IPS-18a (cell line): ENCODE data around the gene LIN54.
"Not testable (repeated sequence)": the region's sequence is repeated elsewhere in the genome, so short reads cannot be mapped to it uniquely, and the experiment has no call there.

Source experiments
- H3K27ac ChIP-seq: one replicate; pipeline ENCODE4 v1.5.1; 2013; ENCODE audit warnings: low read length
- H3K27me3 ChIP-seq: one replicate; pipeline ENCODE4 v1.6.1; 2013; ENCODE audit warnings: mild to moderate bottlenecking, low read length; ENCODE audit not compliant: control insufficient read depth, insufficient read depth
- H3K36me3 ChIP-seq: one replicate; pipeline ENCODE4 v1.6.1; 2013; ENCODE audit warnings: low read depth, low read length; ENCODE audit not compliant: control insufficient read depth
- H3K4me1 ChIP-seq: one replicate; pipeline ENCODE4 v1.6.1; 2013; ENCODE audit warnings: low read depth, low read length; ENCODE audit not compliant: control insufficient read depth
- H3K4me3 ChIP-seq: one replicate; pipeline ENCODE4 v1.5.1; 2013; ENCODE audit warnings: low read length
- H3K9ac ChIP-seq: one replicate; pipeline ENCODE4 v1.6.1; 2013; ENCODE audit warnings: mild to moderate bottlenecking, low read length, moderate library complexity
- H3K9me3 ChIP-seq: one replicate; pipeline ENCODE4 v1.6.1; 2013; ENCODE audit warnings: low read depth, low read length; ENCODE audit not compliant: control insufficient read depth

Gene LIN54

DNA sequence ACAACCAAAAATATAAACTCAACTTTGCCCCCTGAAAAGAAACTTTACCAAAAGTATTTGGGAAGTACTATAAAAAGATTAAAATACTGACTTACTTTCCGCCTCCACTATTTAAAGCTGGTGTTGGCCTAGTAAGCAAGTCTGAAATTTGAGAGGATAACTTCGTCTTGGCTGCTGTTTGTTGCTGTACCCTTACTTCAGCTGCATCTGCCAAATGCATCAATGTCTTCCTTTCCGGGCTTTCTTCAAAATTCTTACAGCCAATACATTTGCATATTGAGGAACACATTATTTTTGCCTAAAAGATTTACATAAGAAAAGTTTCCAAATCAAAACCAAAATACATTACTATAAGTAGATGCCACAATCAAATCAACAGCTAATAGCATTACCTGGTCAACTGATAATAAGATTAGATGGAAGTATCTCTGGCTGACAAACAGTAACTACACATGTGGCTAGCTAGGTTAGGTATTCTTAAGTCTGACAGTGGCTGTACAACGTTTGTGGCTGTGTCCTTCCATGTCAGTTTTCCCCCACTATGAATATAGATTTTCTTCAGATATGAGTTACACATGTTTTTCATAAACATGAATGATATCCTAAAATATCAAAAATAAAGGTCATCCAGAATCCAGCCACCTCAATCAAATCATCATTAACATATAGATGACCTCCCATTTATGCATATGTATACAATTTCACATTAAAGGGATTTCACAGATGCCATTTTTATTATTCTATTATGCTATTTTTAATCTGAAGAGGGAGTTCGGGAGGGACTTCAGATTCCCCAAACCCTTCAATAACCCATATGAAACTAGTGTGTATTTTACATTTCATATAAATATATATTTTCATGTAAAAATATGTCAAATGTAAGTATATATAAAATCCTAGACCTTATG, 79.5 kb downstream of the LIN54 start:
- Histone ChIP-seq H3K4me3 (no peak overlapping the region), H3K9ac (no peak overlapping the region), H3K27ac (no peak overlapping the region), H3K36me3 (peaks cover 15% of the 10 kb centered on the region), H3K4me1 (no peaks in the 10 kb centered on the region), H3K9me3 (no peaks in the 10 kb centered on the region), H3K27me3 (no peaks in the 10 kb centered on the region)

DNA sequence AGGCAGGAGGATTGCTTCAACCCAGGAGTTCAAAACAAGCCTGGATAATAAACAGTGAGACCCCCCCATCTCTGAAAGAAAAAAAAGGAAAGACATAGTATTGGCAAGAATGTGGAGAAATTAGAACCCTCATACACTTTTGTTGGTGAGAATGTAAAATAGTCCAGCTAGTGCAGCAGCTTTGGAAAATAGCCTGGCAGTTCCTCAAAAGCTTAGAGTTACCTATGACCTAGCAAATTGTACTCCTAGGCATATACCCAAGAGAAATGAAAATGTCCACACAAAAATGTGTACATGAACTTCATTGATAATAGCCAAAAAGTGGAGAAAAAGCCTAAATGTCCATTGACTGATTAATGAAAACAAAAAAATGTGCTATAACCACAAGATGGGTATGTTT, 88.8 kb downstream of the LIN54 start:
- Histone ChIP-seq H3K9me3 (no peaks in the 10 kb centered on the region), H3K4me3 (no peak overlapping the region), H3K36me3 (peaks cover 12% of the 10 kb centered on the region), H3K4me1 (peaks cover 3% of the 10 kb centered on the region), H3K27me3 (no peaks in the 10 kb centered on the region), H3K9ac (no peak overlapping the region), H3K27ac (no peak overlapping the region)

DNA sequence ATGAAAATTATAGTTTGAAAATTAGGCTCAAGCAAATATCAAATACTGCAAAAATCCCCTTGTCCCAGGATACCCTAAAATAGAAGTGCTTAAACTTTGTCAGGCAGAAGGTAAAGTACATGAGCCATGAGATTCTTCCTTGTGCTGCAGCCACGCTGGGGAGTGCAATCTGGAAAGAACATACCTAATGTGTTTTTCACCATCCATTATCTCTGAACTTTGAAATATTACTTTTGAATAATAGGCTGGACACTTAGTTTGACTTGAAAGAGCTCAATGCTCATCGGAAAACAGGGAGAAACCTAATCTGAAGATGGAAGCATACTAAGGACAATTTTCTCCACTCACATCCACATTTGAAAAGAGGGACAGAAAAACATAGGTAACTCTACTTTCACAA, 91.2 kb downstream of the LIN54 start:
- Histone ChIP-seq H3K4me1 (no peaks in the 10 kb centered on the region), H3K9ac (no peak overlapping the region), H3K36me3 (peaks cover 14% of the 10 kb centered on the region), H3K27ac (no peak overlapping the region), H3K9me3 (no peaks in the 10 kb centered on the region), H3K27me3 (no peaks in the 10 kb centered on the region), H3K4me3 (no peak overlapping the region)

DNA sequence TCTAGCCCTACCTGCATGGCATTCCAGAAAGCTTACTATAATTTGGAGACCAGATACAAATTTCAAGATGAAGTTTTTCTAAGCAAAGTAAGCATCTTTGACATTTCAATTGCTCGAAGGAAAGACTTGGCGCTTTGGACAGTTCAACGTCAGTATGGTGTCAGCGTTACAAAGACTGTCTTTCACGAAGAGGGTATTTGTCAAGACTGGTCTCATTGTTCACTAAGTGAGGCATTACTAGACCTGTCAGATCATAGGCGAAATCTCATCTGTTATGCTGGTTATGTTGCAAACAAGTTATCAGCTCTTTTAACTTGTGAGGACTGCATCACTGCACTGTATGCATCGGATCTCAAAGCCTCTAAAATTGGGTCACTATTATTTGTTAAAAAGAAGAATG, 92.5 kb downstream of the LIN54 start:
- Histone ChIP-seq H3K9me3 (no peaks in the 10 kb centered on the region), H3K4me3 (no peak overlapping the region), H3K27me3 (no peaks in the 10 kb centered on the region), H3K36me3 (peaks cover 14% of the 10 kb centered on the region), H3K4me1 (no peaks in the 10 kb centered on the region), H3K27ac (no peak overlapping the region), H3K9ac (no peak overlapping the region)

DNA sequence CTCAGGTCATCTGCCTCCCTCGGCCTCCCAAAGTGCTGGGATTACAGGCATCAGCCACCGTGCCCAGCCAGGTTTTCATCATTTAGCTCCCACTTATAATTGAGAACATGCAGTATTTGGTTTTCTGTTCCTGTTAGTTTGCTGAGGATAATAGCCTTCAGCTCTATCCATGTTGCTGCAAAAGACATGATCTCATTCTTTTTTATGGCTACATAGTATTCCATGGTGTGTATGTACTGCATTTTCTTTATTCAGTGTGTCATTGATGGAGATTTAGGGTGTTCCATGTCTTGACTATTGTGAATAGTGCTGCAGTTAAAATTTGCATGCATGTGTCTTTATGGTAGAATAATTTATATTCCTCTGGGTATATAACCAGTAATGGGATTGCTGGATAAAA, 96.7 kb downstream of the LIN54 start:
- H3K9ac ChIP-seq, H3K4me3 ChIP-seq, H3K27ac ChIP-seq, H3K4me1 ChIP-seq, H3K9me3 ChIP-seq, H3K27me3 ChIP-seq: not testable (repeated sequence)
- peaks cover 29% of the 10 kb centered on the region for H3K36me3 ChIP-seq

DNA sequence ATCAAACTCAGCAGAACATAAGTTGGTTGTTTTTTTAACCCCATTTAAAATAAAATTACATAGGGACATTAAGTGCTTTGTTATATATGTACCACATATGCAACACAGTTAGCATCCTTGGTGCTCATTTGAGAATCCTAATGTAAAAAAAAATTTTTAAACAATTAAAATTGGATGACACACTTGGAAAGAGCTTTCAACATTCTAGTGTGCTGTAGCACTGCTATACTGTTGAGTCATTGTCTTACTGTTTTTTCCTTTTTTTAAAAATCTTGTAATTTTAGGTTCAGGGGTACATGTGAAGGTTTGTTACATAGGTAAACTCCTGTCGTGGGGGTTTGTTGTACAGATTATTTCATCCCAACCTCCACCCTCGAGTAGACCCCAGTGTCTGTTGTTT, 97.3 kb downstream of the LIN54 start:
- Histone ChIP-seq H3K4me1 (no peaks in the 10 kb centered on the region), H3K9me3 (no peaks in the 10 kb centered on the region), H3K27me3 (no peaks in the 10 kb centered on the region), H3K4me3 (no peak overlapping the region), H3K9ac (no peak overlapping the region), H3K27ac (no peak overlapping the region), H3K36me3 (peaks cover 29% of the 10 kb centered on the region)

DNA sequence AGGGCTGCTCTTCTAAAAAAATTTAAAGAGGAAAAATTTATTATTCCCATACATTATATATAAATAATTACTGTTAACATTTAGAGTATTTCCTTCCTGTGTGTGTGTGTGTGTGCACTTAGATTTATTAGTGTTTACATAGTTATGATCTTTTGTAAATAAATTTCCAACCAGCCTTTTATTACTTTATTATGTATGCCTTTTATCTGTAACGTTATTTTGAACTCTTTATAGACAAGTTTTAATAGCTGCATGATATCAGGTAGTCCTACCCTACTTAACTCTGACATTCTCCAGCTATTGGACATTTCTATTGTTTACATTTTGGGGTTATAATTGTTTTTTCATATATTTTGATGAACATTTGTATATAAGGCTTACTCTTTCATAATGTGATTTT, 101.3 kb downstream of the LIN54 start:
- H3K9ac ChIP-seq, result no peak overlapping the region
- H3K9me3 ChIP-seq, result no peaks in the 10 kb centered on the region
- no peaks in the 10 kb centered on the region for H3K4me1 ChIP-seq
- no peak overlapping the region for H3K4me3 ChIP-seq
- peaks cover 48% of the 10 kb centered on the region for H3K36me3 ChIP-seq
- no peaks in the 10 kb centered on the region for H3K27me3 ChIP-seq
- H3K27ac ChIP-seq, result no peak overlapping the region

DNA sequence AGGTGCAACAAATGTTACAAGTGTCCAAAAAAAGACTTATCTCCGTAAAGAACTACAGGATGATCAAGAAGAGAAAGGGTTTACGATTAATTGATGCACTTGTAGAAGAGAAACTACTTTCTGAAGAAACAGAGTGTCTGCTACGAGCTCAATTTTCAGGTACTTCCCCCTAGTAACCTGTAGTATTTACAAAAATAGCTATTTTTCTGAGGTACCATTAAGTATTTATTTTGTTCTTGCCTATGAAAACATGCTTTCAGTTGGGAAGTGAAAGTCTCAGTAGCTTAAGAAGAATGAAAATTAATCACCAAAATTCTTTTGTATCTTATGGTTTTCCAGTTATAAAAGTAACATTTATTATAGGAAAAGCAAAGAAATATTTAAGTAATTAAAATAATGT, 104.2 kb downstream of the LIN54 start:
- H3K27me3 ChIP-seq, result no peaks in the 10 kb centered on the region
- peaks cover 45% of the 10 kb centered on the region for H3K36me3 ChIP-seq
- H3K27ac ChIP-seq, result no peak overlapping the region
- peaks cover 4% of the 10 kb centered on the region for H3K4me1 ChIP-seq
- no peaks in the 10 kb centered on the region for H3K9me3 ChIP-seq
- H3K4me3 ChIP-seq, result no peak overlapping the region
- no peak overlapping the region for H3K9ac ChIP-seq

DNA sequence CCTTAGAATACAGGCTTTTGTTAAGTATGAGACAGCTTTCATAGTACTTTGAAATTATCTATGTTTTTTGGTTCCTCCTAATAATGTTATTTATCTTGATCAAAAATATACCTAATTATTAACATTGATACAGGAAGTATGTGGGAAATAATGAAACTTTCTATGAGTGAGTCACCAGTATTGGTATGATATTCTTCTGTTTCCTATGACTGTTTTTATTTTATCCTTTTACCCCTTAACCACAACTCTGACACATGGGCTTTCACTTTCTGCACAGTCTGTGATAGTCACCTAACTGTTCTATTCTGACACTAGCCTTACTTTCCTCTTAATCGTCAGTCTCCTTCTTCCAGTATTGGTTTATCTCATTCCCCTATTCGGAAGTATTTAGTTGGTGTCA, 105.4 kb downstream of the LIN54 start:
- Histone ChIP-seq H3K4me1 (peaks cover 5% of the 10 kb centered on the region), H3K36me3 (peaks cover 39% of the 10 kb centered on the region), H3K9ac (no peak overlapping the region), H3K4me3 (no peak overlapping the region), H3K27me3 (no peaks in the 10 kb centered on the region), H3K27ac (no peak overlapping the region), H3K9me3 (no peaks in the 10 kb centered on the region)

DNA sequence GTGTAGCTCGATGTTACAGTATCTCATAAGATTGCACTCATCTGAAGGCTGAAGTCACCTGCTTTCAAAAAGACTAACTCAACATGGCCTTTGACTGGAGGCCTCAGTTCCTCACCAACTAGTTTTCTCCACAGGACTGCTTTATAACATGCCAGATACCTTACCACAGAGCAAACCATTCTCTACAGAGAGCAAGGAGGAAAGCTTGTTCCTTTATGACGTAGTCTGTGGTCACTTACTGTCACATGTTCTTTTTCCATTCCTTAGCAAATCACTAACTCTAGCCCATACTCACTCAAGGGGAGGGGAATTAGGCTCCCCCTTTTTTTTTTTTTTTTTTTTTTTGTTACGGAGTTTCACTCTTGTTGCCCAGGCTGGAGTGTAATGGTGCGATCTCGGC, 106.9 kb downstream of the LIN54 start:
- no peak overlapping the region for H3K27ac ChIP-seq
- H3K9ac ChIP-seq, result no peak overlapping the region
- H3K9me3 ChIP-seq, result no peaks in the 10 kb centered on the region
- peaks cover 38% of the 10 kb centered on the region for H3K36me3 ChIP-seq
- no peaks in the 10 kb centered on the region for H3K27me3 ChIP-seq
- no peak overlapping the region for H3K4me3 ChIP-seq
- peaks cover 8% of the 10 kb centered on the region for H3K4me1 ChIP-seq

DNA sequence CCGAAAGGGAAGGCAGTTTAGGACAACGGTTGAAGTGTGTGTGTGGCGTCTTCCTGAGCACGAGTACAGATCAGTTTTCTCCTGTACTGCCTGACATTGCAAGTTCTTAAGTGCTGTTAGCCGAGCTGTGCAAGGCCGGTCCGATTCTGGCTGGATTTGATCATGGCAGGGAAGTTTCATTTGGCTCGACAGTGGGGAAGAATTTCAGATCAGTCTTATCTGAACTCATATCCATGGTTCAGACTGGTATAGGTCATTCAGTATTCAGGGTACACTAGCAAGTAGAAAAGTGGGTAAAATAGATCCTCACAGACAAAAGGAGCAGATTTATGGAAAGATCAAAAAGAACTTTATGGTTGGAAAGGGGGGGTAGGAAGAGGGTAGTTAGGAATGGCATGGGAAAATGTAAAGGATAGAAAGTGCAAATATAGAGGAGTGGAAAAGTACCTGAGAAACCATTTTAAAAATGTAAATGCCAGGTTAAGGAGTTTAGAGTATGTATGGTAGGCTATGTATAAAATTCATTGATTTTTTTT, 109.4 kb downstream of the LIN54 start:
- no peaks in the 10 kb centered on the region for H3K27me3 ChIP-seq
- peaks cover 33% of the 10 kb centered on the region for H3K36me3 ChIP-seq
- H3K9ac ChIP-seq, result peak overlapping the region; percentile 82
- H3K4me3 ChIP-seq, result peak overlapping the region; percentile 99
- no peaks in the 10 kb centered on the region for H3K9me3 ChIP-seq
- peaks cover 8% of the 10 kb centered on the region for H3K4me1 ChIP-seq
- peak overlapping the region; percentile 91 for H3K27ac ChIP-seq
